ENCODE data around the gene AK9.

AK9 gene

GRCh38 chr6:109456710-109457561 lies 234.1 kb downstream of the AK9 start:
- DNase-seq (ENCODE audit: low spot score) = no peak

DNA sequence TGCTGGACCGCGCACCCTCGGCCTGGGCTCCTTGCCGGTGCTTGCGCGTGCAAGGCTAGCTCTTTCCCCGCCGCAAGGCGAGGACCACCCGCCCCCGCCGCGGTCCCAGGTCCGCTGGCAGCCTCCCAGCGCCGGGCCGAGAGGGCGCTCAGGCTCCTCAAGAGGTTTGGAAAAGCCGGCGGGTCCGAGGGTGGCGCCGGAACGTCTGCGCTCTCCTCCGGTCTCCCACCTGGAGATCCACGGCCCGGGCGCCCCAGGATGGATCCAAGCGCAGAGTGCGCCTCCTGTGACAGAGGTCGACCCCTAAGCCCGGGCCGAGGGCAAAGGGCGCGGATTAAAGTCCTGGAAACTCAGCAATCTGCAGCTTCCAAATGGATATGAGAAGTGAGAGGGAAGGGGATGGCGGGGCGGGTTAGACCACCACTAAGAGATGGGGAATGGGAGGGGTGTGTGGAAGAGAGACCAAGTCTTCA lies 234.9 kb downstream of the AK9 start:
- no peak for DNase-seq (ENCODE audit: low spot score)

DNA sequence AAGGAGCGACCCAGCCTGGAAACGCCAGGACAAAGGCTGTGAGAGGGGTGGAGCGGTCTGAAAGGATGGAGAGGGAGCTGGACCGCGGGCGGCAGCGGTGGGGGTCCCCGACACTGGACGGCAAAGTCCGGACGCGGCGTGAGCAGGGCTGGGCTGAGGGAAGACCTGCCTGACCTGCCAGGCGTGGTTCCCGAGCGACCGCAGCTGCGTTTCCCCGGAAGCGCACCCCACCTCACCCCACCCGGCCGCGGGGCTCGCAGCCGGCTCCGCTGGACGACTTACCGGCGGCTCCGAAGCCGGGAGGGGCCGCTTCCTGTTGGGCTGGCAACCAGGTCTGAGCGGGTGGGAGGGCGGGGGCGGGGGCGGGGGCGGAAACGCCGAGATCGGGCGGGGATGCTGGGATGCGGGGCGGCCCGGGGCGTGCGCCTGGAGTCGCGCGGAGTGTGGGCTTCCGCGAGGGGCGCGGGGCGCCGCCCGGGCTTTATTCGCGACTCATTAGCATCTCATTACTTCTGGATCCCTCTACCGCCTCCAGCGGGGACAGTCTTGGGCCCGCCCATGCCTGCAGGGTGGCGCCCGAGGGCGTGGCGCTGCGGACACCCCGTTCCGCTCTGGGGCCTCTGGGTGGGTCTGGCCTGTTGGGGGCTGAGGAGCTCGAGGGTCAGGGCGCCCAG lies 235.4 kb downstream of the AK9 start, which contains the start of gene MICAL1:
Gene MICAL1, minus strand, starts transcription at position 336 of the 674 bp plus-strand sequence. CDS start 1,576 bp downstream, outside the sequence.
- DNase-seq (ENCODE audit: low spot score) = peak; percentile 69

DNA sequence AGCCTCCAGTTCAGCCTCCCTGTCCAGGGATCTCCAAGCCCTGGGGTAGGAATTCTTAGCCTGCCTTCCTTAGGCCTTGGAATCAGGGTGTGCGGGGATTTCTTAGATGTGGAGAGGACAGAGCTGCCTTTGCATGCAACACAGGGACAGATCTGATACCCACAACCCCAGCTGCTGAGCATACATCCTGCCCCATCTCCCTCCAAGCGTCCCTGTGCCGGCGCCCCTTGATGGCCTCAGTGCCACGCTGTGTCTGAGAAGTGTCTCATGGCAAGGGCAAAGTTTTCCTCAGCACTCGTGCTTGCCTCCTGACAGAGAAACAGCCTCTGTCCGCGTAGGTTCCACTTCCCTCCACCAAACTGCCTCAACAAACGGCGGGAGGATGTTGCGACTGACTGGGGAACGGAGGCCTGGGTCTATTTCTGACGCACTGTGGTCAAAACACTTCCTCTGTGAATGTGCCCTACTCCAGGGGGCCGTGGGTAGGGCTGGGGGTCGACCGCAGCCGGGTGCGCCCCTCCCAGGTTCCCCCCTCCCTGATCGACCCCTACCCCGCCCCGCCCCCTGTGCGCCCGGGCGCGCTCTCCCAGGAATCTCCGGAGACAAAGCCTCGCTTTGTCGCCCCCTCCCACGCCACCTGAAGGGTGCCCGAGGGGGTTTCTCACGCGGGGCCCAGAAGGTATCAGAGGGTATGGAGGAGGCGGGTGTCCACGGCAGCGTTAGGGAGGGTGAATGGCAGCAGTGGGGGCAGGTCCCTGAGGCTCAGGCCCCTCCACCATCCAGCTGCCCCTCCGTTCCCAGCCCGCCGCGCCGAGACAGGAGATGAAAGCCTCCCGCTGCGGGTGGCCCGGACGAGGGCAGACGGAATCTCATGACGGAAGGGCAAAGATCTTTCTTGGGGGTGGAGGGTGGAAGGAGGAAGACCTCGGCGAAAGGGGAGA lies 236.2 kb downstream of the AK9 start:
- no peak for DNase-seq (ENCODE audit: low spot score)

- DNase-seq (ENCODE audit: low spot score) = no peak
These were observed 237.2 kb downstream of the AK9 start for GRCh38 chr6:109453594-109454495.

GRCh38 chr6:109453156-109453555 lies 237.8 kb downstream of the AK9 start:
- DNase-seq (ENCODE audit: low spot score) = no peak

GRCh38 chr6:109452181-109452580 lies 238.8 kb downstream of the AK9 start:
- DNase-seq (ENCODE audit: low spot score) = no peak

GRCh38 chr6:109451376-109451775 lies 239.6 kb downstream of the AK9 start:
- no peak for DNase-seq (ENCODE audit: low spot score)

DNA sequence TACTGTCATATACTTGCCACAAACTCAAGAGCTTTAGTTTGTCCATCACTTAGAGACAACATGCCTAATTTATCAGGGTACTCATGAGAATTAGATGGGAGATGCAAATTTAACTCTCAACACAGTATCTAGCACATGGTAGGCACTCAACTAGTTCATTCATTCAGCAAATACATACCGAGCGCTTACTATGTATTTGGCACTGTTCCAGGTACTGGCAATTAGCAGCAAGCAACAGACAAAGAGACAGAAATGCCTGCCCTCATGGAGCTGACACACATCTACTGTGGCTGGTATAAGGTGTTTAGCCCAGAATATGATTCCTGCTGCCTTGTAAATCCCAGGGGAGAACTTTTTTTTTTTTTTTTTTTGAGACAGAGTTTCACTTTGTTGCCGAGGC lies 240.2 kb downstream of the AK9 start:
- DNase-seq (ENCODE audit: low spot score) = peak; percentile 35

DNA sequence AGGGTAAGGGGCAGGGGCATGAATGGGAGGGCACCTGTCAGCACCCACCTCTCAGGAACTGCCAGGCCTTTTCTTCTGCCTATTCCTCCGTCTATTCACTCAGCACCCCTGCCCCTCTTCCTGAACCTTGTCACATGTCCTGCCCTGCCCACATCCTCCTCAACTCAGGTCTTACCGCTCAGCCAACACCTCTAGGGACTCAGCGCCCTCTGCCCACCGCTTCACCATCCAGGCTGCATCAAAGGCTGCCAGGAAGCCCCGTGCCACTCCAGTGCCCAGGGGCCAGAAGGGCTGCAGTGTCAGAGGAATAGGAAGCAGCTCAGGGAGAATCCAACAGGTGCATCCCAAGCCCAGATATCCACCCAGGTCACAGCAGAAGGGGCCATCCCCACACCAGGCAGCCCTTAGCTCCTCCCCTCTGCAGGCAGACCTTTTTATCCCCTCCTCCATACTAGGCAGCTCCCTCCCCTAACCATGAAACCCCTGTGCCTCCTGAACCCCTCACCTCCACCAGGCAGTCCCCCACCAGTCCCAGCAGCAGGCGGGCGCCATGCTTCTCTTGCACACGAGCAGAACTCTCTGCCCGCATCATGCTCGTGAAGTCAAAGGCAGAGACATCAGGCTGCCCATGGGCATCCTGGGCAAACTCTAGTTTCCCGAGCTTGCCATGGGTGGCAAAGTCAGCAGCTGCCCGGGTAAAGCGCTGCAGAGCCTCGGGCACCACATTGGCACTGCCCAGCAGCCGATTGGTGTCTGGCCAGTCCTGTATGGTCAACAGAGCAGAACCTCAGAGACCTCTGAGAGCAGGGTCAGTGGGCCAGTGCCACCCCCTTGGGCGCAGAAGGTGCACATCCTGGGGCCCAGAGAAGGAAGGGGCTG lies 241.0 kb downstream of the AK9 start:
- no peak for DNase-seq (ENCODE audit: low spot score)

DNA sequence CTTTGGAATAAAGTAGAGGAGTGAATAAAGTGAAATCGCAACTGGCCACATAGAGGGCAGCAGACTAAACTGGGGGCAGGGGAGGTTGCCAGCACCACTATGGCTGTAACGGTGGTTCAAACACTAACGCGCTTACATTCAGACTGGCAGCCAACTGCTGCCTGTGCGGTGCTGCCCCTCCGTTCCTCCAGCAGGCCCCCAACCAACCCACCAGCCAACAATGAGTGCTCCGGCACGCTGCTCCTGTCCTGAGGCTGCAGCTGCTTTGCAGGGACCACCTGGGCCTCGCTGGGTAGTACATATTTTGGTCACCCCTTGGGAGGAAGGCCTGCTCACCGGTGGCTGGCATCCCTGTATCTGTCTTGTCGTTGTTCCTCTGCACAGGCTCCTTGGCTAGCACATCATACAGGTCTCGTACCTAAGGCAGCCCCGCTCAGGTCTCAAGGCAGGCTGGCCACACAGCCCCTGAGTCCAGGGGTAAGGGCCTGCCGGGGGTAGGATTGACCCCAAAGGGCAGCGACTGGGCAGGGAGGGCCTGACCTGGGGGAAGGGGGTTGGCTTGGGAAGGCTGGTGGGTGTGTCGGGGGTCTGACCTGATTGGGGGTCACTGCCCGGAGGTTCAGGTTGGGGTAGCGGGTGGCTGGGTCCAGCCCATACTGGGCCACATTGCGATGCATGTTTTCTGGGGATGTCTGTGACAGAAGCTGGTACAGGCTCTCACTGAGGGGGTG lies 241.8 kb downstream of the AK9 start:
- no peak for DNase-seq (ENCODE audit: low spot score)

GRCh38 chr6:109448615-109449014 lies 242.4 kb downstream of the AK9 start:
- DNase-seq (ENCODE audit: low spot score) = no peak

GRCh38 chr6:109447878-109448555 lies 243.0 kb downstream of the AK9 start:
- no peak for DNase-seq (ENCODE audit: low spot score)

GRCh38 chr6:109447087-109447486 lies 243.9 kb downstream of the AK9 start:
- no peak for DNase-seq (ENCODE audit: low spot score)

DNA sequence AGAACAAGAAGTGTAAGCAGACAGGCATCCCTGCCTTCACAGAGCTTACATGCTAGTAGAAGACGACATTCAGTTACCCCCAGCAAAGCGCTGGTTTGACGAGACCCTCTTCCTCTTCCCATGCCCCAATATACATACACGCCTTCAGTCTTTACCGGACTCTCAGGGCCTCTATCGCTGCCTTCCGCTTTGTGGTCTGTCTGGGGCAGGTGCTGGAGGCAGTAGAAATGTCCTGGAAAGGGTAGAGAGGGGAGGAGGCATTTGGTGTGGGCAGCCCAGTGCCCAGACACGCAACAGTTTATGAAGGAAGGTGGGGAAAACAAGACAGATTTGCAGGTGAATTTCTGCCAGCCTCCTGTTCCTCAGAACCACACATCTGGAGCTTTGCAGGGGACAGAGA lies 244.5 kb downstream of the AK9 start:
- DNase-seq (ENCODE audit: low spot score) = no peak

- no peak for DNase-seq (ENCODE audit: low spot score)
These were observed 244.9 kb downstream of the AK9 start for GRCh38 chr6:109446072-109446471.

- DNase-seq (ENCODE audit: low spot score) = no peak
These were observed 245.6 kb downstream of the AK9 start for GRCh38 chr6:109445382-109445781.

DNA sequence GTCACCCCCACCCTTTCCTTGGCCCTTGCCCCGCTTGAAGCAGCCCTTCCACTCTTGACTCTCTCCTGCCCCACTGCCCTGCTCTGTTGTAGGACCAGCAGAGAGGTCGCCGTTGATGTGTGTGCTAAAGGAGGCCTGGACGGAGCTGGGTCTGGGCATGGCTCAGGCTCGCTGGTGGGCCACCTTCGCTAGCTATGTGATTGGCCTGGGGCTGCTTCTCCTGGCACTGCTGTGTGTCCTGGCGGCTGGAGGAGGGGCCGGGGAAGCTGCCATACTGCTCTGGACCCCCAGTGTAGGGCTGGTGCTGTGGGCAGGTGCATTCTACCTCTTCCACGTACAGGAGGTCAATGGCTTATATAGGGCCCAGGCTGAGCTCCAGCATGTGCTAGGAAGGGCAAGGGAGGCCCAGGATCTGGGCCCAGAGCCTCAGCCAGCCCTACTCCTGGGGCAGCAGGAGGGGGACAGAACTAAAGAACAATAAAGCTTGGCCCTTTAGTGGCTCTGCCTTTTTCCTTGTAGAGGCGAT lies 247.5 kb downstream of the AK9 start:
- DNase-seq (ENCODE audit: low spot score) = no peak

All from hematopoietic multipotent progenitor cell treated with erythropoietin and hydrocortisone succinate and interleukin-3 and kit ligand, for 15 days (in vitro differentiated cells).